GM18861 (cell line): ENCODE measurements around the gene EIF4E3.

Experiments
- ATAC-seq: cut with Tn5 transposase; IDR thresholded peaks from one replicate; pipeline ENCODE4 v1.9.1; 2021; ENCODE audit not compliant: unreplicated experiment

EIF4E3 gene

GRCh38 chr3:71690341-71690841 is 34.8 kb downstream of the EIF4E3 start:
- no peak for ATAC-seq

GRCh38 chr3:71689291-71689690 is 35.9 kb downstream of the EIF4E3 start:
- no peak for ATAC-seq

DNA sequence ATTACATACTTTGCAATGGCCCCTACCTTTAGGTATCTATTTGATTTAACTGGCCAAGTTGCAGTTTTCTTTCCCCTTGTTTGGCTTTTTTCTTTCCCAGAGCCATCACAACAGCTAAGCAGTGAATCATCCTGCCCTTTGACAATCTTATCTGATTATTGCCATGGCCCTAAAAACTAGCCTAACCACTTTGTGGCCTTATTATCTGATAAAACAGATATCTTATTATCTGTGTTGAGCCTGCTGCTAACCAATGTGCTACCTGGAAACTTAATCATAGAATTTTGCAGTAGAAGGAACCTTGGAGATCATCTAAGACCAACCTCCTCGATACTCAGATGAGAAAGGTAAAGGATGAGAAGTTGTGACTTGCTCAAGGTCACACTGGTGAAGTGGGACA is 37.1 kb downstream of the EIF4E3 start:
- ATAC-seq, result no peak

GRCh38 chr3:71685686-71686085 is 39.5 kb downstream of the EIF4E3 start:
- no peak for ATAC-seq

DNA sequence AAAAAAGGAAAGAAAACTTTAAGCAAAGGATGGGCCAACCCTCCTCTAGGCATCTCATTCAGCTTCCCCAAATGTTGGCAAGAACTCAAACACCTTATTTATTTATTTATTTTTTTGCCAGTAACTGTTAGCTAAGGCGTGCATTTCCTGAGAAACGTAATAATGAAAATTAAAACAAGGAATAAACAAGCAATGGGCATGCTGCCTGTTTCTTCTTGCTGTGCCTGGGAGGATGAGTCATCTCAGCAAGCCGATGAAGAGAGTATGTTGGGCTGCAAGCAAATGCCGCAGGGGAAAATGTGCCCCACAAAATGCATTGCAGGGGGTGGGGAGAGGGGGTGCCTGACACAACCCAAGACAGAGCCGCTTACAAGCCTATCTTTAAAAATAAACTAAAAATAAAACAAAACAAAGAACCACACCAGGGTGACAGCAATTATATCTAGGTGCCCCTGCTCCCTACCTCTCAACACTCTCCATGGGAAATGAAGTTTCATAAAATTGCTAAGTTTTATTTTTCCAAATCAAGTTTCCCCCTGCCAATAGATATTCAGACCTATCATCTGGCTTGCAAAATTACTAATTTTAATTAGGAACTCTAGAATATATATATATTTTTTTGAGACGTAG is 40.3 kb downstream of the EIF4E3 start:
- ATAC-seq, result no peak

DNA sequence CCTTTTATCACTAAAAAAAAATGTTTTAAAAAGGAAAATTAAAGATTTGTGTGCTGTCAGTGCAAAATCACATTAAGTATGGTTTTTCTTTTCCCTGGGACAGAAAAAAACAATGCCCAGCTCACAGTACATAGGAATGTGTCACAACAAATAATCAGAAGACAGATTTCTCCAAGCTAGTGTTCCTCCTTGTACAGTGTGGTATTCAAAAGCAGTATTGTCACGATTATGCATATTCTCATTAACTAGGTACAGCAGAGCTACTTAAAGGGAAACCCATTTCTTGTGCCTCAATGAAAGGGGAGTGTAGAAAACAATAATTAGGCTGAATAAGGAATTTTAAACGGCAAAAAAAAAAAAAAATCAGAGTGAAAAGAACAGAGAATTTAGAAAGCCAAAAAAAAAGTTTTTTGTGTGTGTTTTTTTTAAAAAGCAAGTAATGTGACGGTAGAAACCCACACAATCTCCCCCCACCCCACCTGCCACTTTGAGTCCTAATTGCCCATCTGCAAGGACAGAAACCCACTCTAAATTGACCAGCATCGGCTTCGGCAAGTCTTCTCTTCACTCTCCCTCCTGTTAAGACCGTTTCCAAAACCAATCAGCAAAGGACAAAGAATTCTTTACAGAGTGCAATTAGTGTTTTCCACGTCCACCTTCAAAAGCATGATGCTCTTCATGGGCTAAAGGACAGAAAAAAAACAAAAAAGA is 41.0 kb downstream of the EIF4E3 start:
- ATAC-seq, result no peak

DNA sequence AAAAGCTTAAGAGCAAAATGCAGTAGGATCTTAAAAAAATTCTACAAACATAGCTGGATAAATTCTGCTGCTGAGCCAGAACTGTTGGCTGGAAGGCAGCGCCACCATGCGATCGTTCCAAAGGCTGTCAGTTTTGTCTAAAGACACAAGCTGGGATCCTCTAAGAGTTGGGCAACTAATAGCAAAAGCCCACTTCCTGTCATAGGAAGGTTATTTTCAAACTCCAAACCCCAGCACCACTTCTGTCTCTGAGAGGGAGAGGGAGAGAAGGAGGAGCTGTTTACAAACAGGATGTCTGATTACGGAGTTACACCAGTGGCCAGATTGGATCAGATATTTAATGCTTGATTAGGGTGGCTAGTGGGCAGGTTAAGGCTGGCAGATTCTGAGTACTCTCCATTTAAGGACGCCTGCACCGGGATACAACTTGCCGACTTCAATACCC is 44.0 kb downstream of the EIF4E3 start:
- ATAC-seq, result no peak

- ATAC-seq, result no peak
Observed at GRCh38 chr3:71680603-71681002, 44.6 kb downstream of the EIF4E3 start.

- no peak for ATAC-seq
Observed at GRCh38 chr3:71676931-71677330, 48.3 kb downstream of the EIF4E3 start.

- ATAC-seq, result no peak
Observed at GRCh38 chr3:71673486-71673885, 51.7 kb downstream of the EIF4E3 start.

DNA sequence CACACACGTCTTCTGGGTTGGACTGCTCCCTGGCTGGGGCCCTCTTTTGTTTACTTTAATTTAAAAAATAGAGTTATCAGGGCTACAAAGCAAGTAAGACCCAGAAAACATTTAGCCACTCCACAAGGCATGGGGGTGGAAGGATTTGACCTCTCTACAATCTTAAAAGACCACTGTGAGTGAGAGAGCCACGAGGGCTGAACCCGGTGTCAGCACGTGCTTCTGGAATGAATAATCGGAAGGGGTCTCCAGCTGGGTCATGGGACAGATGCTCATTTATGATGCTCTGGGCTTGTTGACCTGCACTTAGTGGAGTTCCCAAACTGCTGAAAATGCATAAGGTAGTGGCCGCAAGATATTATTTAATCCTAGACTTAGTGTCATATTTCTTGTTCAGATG is 52.4 kb downstream of the EIF4E3 start:
- ATAC-seq, result no peak

- ATAC-seq, result no peak
Observed at GRCh38 chr3:71672340-71672739, 52.9 kb downstream of the EIF4E3 start.

DNA sequence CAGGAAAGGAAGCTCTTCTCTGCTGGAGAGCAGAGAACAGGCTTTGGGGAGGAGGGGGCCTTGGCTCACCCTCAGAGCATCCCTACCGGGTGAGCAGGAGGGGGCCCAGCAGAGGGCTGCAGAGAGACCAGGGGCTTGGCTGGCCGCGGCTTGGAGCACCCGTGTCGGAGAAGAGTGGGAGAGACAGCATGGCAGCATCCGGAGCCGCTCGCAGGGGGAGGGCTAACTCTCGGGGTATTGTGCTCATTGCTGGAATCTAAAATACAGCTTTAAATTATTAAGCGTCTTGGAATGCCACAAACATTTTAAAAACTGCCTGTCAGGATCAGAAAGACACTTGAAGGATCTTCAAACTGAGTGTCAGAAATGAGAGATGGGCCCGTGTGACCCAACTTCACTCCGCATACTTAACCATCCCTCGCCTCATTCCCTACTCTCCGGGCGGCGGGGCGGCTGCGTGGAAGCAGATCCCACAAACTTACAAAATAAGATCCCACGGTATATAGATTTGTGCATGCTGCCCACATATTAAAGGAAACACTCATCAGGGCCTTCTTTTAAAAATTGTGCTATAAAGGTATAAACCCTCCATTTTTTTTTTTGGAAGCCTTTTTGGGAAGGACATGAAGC is 53.9 kb downstream of the EIF4E3 start:
- ATAC-seq, result no peak

DNA sequence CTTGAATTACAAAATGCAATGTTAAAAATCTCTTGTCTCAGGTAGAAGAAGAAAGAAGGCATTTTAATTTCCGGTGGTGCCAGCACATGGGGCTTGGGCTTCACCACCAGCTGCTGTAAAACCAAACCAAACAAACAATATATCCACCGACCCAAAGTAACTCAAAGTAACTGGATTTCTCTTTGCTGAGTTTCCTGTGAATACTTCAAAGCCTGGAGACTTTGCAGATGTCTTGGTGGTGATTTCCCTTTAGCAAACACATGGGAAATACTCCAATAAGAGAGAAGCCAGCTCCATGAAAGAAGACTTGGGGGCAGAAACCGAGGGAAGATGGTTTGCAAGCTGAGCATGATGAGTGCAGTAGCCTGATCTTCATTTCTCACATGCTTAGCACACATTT is 62.6 kb downstream of the EIF4E3 start:
- ATAC-seq, result no peak

DNA sequence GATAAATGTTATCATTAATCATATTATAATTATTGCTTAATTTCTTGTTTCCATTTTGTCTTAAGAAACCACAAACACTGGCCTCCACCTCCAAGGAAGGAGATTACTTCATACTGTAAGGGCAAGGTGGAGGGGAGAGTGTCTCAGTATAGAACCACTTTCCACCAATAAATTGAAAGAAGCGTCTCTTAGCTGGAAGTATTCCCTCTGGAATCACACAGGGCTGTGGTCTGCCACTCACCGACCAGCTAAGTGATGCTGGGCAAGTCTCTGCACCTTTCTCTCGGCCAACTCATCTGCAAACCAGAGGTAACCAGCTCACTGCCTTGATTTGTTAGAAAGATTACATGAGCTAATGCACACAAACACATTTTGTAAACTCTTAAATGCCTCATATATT is 63.1 kb downstream of the EIF4E3 start:
- no peak for ATAC-seq

DNA sequence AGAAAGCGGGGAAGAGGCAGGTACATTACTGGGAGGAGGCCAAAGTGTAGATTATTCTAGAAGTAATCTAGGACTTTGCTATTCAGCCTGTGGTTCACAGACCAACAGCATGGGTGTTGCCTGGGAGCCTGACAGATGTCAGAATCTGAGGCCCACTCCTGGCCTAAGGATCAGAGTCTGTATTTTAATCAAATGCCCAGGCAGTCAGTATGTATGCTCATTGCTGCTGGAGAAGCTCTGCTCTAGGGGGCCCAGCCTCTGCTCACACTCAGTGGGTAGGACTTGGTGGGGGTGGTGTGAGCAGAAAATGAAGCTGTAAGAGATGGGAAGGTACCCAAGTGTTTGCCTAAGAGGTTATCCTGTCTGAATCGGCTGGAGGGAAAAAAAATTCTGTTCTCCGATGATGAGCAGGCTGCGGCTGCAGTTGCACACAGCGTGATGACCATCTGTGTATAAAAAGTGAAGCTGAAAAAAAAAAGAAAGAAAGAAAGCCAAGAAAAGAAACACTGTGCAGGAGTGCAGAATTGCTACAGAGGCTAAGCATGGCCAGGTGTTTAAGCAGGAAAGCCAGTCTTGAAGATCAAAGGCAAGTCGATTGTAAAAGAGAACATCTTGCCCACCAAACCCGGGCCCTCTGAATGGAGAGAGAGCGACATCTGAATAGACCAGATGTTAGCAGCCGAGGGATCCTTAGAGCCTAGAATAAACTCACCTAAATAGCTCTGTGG is 65.2 kb downstream of the EIF4E3 start:
- no peak for ATAC-seq

- no peak for ATAC-seq
Observed at GRCh38 chr3:71657831-71658530, 67.2 kb downstream of the EIF4E3 start.

DNA sequence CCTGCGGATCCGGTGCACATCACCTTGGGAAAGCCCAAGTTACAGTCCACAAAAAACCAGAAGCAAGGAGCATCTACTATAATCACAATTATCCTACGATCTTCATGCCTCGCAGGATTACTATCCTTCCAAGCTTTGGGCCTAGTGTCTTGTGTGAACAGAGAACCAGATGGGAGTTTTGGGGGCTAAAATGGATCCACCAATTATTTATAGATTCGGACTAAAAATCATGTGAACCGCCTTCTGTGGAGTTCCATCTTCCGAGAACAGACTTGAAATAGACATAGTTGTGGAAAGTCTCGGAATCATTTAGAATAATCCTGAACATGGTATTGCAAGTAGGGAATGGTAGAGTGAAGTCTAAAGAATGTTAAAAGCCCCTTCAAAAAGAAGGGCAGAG is 70.1 kb downstream of the EIF4E3 start:
- ATAC-seq, result no peak

DNA sequence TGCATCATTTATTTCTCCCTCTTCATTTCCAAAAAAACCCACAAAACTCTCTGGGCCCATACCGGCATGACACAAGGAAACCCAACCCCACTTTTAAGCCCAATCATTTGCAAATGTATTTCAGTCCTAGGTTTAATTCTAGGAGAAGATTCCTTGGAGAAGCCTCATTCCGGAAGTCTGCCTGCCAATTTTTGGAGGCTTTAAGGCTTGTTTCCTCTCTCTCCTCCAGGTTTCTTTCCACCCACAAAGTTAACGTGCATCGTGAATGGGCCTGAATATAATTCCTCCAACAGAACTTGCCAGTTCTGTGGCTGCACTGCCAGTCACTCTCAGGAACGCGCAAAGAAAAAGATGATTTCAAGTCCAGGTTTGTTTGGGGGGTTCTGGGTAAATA is 71.8 kb downstream of the EIF4E3 start:
- ATAC-seq, result no peak

- ATAC-seq, result no peak
Observed at GRCh38 chr3:71652781-71653413, 72.3 kb downstream of the EIF4E3 start.
